Stimulated activated CD8-positive, alpha-beta memory T cell treated with anti-CD3 and anti-CD28 coated beads, Interleukin-4, amount 100 ng/mL, for 1 hour (primary cell): ENCODE measurements around the gene LRRIQ1.

Experiments
- DNase-seq, 2 donors: peaks; one replicate each; pipeline ENCODE4 v3.0.0-alpha.2; 2020; ENCODE audit warnings: low read depth in 2 of 2, low spot score in 1 of 2

LRRIQ1 gene

GRCh38 chr12:85057370-85057963, 21.3 kb downstream of the LRRIQ1 start:
- DNase-seq, result no peak

DNA sequence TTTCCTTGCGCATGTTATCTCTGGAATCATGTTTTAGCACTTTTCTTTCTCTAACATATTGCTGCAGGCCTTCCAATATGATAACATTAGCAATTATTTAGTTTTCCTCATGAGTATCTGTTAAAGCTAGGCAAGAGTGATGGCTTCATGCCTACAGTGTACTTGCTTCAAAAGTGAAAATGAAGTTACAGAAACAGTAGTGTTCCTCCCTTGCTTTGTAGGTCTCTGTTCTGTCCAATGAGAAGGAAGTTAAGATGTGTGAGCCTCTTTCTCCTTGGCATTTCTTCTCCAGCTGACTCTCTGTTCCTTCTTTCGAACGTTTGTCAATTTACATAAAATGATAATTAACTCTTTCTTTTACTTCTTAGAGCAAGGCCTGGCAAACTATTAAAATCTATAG, 22.2 kb downstream of the LRRIQ1 start:
- no peak for DNase-seq

- DNase-seq, result no peak
Measured at GRCh38 chr12:85059594-85059993, 23.4 kb downstream of the LRRIQ1 start.

DNA sequence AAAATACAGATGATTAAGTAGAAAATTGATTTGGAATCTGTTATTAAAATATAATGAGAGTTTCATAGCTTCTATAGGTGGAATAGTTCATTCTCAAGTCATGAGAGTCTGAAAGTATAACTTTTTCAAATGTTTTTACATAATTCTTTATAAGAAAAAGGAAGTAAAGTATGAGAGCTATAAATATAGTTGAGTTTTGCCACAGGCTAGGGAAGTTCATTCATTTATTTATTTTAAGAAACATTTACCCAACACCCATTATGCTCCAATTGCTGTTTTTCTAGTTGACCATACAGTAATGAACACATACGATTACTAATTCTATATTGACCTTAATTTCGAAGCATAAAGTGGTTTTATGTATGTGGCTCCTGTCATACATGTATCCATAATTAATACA, 24.8 kb downstream of the LRRIQ1 start:
- no peak for DNase-seq

DNA sequence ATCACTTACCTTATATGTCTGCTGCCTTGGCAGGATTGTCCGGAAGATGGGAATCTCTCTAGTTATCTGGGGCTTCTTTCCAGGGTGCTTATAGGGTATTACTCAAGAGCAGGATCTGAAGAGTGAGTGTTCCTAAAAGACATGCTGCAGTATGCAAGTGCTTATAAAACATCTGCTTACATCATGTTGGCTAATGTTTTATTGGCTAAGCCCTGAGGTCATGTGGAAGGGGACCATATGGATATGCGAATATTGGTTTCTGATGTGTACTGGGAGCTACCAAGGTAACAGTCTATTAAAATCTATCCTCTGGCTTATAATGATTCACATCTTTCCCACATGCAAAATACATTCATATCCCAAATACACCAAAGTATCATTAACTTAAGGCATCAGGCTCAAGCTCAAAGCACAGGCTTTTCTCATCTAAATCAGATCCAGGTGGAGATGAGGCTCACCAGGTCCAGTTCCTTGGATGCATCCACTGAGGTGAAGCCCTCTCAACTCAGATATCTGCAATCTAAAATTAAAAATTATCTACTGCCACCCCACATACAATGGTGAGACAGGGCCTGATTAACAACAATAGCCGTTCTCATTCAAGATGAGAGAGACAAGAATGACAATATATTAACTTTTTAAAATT, 29.8 kb downstream of the LRRIQ1 start:
- no peak for DNase-seq

- DNase-seq, result no peak
Measured at GRCh38 chr12:85072826-85073225, 36.7 kb downstream of the LRRIQ1 start.

GRCh38 chr12:85076688-85077430, 40.7 kb downstream of the LRRIQ1 start:
- no peak for DNase-seq

DNA sequence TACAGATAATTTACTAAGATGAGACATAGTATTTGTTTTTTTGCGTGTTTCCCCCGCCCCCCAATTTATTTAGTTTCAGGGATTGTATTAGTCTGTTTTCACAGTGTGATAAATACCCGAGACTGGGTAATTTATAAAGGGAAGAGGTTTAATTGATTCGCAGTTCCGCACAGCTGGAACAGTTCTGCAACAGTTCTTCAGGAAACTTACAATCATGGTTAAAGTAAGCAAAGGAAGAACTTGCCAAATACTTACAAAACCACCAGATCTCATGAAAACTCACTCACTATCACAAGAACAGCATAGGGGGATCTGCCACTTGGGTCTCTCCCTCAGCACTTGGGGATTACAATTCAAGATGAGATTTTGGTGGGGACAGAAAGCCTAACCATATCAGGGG, 48.9 kb downstream of the LRRIQ1 start:
- no peak for DNase-seq

DNA sequence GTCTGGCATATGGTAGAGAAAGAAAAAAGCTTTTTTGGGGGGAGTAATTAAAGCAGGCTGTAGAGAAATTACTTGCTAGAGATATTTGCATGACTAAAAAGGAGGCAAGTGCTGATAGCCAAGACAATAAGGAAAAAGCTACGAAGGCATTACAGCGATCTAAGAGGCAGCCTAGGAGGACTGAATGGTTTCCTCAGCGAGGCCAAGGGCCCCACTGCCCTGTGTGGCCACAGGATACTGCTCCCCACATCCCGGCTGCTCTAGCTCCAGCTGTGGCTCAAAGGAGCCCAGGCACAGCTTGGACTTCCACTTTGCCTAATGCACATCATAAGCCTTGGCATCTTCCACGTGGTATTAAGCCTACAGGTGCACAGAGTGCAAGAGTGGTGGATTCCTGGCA, 53.6 kb downstream of the LRRIQ1 start:
- no peak for DNase-seq

DNA sequence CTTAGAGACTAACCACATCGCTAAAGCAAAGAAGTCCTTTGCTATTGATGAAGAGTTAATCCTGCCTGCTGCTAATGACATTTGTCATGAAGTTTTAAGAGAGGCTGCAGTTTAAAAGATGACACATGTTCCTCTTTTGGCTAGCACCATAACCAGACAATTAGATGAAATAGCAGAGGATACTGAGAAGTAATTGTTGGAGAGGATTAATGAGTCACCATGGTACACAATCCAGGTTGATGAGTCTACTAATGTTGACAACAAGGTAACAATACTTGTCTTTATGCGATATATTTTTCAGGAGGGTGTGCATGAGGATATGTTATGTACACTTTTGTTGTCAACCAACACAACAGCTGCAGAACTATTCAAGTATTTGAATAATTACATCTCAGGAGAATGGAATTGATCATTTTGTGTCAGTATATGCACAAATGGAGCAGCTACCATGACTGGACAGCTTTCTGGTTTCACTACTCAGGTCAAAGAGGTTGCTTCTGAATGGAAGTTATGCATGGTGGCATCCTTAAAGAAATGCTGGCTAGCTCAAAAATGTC, 56.7 kb downstream of the LRRIQ1 start:
- DNase-seq, result no peak

GRCh38 chr12:85095501-85095900, 59.4 kb downstream of the LRRIQ1 start:
- no peak for DNase-seq

DNA sequence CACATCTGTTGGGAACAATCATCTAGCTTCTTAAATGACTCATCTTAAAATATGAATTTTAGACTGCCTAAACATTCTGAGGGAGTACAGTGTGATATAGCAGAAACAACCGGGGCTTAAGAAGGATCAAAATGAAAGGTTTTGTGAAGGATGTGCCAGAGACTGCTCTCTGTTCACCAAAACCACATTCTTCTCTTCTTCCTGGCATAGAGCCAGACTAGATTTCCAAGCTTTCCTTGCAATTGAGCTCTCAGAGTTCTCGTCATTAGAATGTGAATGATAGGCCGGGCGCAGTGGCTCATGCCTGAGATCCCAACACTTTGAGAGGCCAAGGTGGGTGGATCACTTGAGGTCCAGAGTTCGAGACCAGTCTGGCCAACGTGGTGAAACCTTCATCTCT, 94.5 kb downstream of the LRRIQ1 start:
- no peak for DNase-seq

GRCh38 chr12:85138833-85139232, 102.7 kb downstream of the LRRIQ1 start:
- DNase-seq, result no peak

- no peak for DNase-seq
Measured at GRCh38 chr12:85147331-85147730, 111.2 kb downstream of the LRRIQ1 start.

GRCh38 chr12:85152311-85152729, 116.2 kb downstream of the LRRIQ1 start:
- DNase-seq, result no peak

DNA sequence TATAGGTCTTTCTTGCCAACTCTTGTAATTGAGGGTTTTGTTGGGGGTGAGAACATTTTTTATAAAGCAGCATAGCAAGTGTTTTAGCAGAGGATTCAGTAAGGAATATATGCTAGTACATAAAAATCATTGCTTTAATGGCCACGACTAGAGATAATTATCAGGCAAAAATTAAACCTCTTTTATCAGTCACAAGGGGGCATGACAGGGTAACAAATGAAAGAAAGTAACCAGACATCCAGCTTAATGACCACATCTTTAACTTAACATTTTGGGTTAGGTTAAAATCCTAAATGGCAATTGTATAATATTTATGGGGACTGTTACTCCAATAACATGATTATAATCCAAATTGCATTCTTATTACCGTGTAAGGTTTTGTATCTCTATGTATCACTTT, 119.6 kb downstream of the LRRIQ1 start:
- DNase-seq, result no peak

- DNase-seq, result no peak
Measured at GRCh38 chr12:85156569-85156968, 120.4 kb downstream of the LRRIQ1 start.

DNA sequence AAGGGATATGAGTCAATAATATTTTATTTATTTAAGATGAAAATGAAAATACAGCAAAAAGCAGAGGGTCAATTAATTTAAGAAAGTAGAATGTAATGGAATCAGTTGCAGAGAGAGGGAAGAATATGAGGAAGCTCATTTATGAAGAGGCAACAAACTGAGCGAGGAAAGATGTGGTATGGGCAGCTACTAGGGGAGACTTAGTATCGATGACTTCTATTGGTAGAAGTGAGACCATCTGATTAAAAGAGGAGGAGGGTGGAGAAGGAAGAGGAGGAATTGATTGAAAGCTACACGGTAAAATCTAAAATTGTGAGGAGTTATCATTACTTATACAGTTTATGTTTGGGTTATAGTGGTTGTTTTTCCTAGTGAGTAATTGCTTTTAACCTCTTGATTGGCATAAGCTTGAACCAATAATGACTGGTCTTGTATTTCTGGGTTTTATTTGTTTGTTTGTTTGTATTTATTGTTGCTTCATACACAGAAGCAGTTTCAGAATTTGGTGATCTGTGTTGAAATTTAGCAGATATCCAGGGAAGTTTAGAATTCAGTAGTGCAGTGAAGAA, 121.0 kb downstream of the LRRIQ1 start:
- no peak for DNase-seq

DNA sequence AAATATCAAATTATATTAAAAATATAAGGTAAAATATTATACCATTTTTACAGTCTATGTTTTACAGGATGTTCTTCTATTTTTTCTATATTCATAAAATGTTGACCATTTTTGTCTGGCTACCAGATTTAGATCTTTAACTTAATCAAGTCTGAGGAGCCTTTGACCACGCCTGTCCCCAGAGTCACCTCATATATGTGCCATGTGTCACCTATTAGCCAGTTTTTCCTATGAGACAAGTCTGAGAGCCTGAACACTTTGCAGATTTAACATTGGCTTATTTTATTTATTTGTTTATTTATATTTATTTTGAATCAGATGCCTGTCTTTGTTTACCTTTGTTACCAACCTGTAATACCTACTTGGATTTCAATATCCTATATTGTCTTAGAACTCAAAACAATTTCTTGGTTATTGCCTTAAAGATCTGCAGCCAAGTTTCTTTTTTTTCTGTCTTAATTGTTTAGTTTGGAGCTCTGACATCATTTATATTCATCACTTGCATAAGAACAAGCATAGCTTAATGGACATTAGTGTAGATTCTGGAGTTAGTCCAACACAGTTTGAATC, 127.7 kb downstream of the LRRIQ1 start:
- no peak for DNase-seq

GRCh38 chr12:85179680-85180270, 143.6 kb downstream of the LRRIQ1 start:
- DNase-seq, result no peak

- DNase-seq, result no peak
Measured at GRCh38 chr12:85182699-85183098, 146.5 kb downstream of the LRRIQ1 start.
